Measurements from ENCODE around the gene MAOB. TPM values are rescaled to one million over a fixed set of nuclear protein-coding genes. Genes with fewer than 3 reads are reported as not detected.

MAOB gene
- total and polyA plus RNA-seq, 10 of the 15 experiments (the other 5 are each of a cell fraction or from before 2014, with no cell fraction given): 0.21 TPM; not detected in 9

- TF ChIP-seq POLR2A (IDR thresholded peaks at IDR 0.05; ENCODE audit: low read depth, low read length): no peak
- TF ChIP-seq NFIC (IDR thresholded peaks at IDR 0.05; ENCODE audit: low read depth, low read length): no peak
- no peak for TF ChIP-seq SMARCA5 (IDR thresholded peaks at IDR 0.05)
- no peak for TF ChIP-seq CUX1 (IDR thresholded peaks at IDR 0.05; ENCODE audit: insufficient replicate concordance, low read depth, low read length)
These were observed 153.3 kb downstream of the MAOB start (continued) for GRCh38 chrX:43728966-43729365.

- H3K4me1 ChIP-seq (ENCODE audit: control insufficient read depth, insufficient read depth, low read length): no peaks in the 10 kb centered on the region
- 12% methylated on average over 5 of the region's 5 CpGs for WGBS (ENCODE audit: insufficient coverage, insufficient replicate concordance, low lambda C conversion rate, missing lambda C conversion rate)
- ATAC-seq (no peak), FAIRE-seq (no peak), DNase-seq (ENCODE audit: low read depth, low spot score) (no peak)
- no peak overlapping the region for H2AFZ ChIP-seq (ENCODE audit: control insufficient read depth, low read depth, low read length)
- ChIA-PET SMC1A (ENCODE audit: uncharacterized antibody, unreplicated experiment) (no interaction called here), RAD21 (ENCODE audit: unreplicated experiment) (no interaction called here), POLR2A (no interaction called here), CTCF (no interaction called here)
- no peak overlapping the region for H3K4me2 ChIP-seq (ENCODE audit: control insufficient read depth, insufficient read depth)
- H3K9me3 ChIP-seq (replicated peaks; ENCODE audit: control insufficient read depth, insufficient read depth, low read length): no peaks in the 10 kb centered on the region
- no peaks in the 10 kb centered on the region for H3K79me2 ChIP-seq (ENCODE audit: control insufficient read depth, insufficient read depth, low read length)
- H3K27ac ChIP-seq (ENCODE audit: control insufficient read depth, insufficient read depth): no peak overlapping the region
- in situ Hi-C loops (cut with MboI): no loop called here
- H3K9ac ChIP-seq (ENCODE audit: control insufficient read depth, insufficient read depth, low read length): no peak overlapping the region
- H3K4me3 ChIP-seq: no peak overlapping the region
- no TSS peak for BruUV-seq (replicated peaks)
- H3K27me3 ChIP-seq (replicated peaks in 1 of 2; ENCODE audit: control insufficient read depth in 2 of 2, insufficient read depth in 2 of 2, low read length in 1 of 2): no peaks in the 10 kb centered on the region
- no peaks in the 10 kb centered on the region for H3K36me3 ChIP-seq (ENCODE audit: control insufficient read depth in 2 of 2, insufficient read depth in 2 of 2, low read length in 1 of 2)
- H4K20me1 ChIP-seq (ENCODE audit: control insufficient read depth, insufficient read depth): no peaks in the 10 kb centered on the region
- intact Hi-C loops (cut with micrococcal nuclease; ENCODE audit: unreplicated experiment): no loop called here
- TF ChIP-seq IRF5 (IDR thresholded peaks at IDR 0.05; ENCODE audit: borderline replicate concordance) (no peak), ATF7 (IDR thresholded peaks at IDR 0.05; ENCODE audit: low read depth) (no peak), IKZF2 (IDR thresholded peaks at IDR 0.05) (no peak), YY1 (IDR thresholded peaks at IDR 0.05; ENCODE audit: low read depth, low read length) (no peak), TARDBP (IDR thresholded peaks at IDR 0.05; ENCODE audit: borderline replicate concordance) (no peak), TBL1XR1 (IDR thresholded peaks at IDR 0.05; ENCODE audit: low read depth, low read length) (no peak), ZNF207 (IDR thresholded peaks at IDR 0.05; ENCODE audit: borderline replicate concordance) (no peak), FOS (IDR thresholded peaks at IDR 0.05; ENCODE audit: borderline replicate concordance, extremely low read depth, insufficient read length) (no peak), BACH1 (IDR thresholded peaks at IDR 0.05; ENCODE audit: borderline replicate concordance) (no peak), RELB (IDR thresholded peaks at IDR 0.05; ENCODE audit: low read depth) (no peak), ZNF384 (IDR thresholded peaks at IDR 0.05; ENCODE audit: borderline replicate concordance, low read depth, low read length) (no peak), SMC3 (IDR thresholded peaks at IDR 0.05; ENCODE audit: borderline replicate concordance, low read length) (no peak), ZNF24 (IDR thresholded peaks at IDR 0.05) (no peak), SPI1 (IDR thresholded peaks at IDR 0.05; ENCODE audit: borderline replicate concordance, insufficient read depth, low read depth, low read length) (no peak)
These were observed 154.2 kb downstream of the MAOB start for GRCh38 chrX:43728002-43728401.
